A673 (cell line): ENCODE results near the gene MED14. TPM values are rescaled to one million over a fixed set of nuclear protein-coding genes. Genes with fewer than 3 reads are reported as not detected.

Experiments used
- BruUV-seq: library from RNA; stranded (reverse); fragments of 400-500 nt; replicated peaks from 2 replicates; lab custom pipeline; 2021; lab: Mats Ljungman, UMichigan
- CTCF ChIA-PET: fragments of 300-600 bp; sonication (Branson Sonifier 250); formaldehyde crosslinking; loops from one replicate; lab custom pipeline; 2022; ENCODE audit warnings: antibody characterized with exemption; lab: Charles Lee
- POLR2A ChIA-PET: fragments of 300-600 bp; sonication (Branson Sonifier 250); formaldehyde crosslinking; loops from one replicate; lab custom pipeline; 2022; ENCODE audit warnings: antibody characterized with exemption; ENCODE audit not compliant: low non-redundant PET; lab: Charles Lee
- DNase-seq: peaks from one replicate; pipeline ENCODE4 v3.0.0-alpha.2; 2015; ENCODE audit warnings: low spot score
- H3K27ac ChIP-seq: fragments of 200-600 bp; sonication (generic); 2 replicates; pipeline ENCODE4 v1.5.1; 2016; ENCODE audit warnings: mixed run types, low read depth, mild to moderate bottlenecking, mixed read lengths, antibody characterized with exemption, low read length; ENCODE audit not compliant: poor library complexity, severe bottlenecking
- H3K27me3 ChIP-seq: fragments of 200-600 bp; sonication (generic); replicated peaks from 2 replicates; pipeline ENCODE4 v1.6.1; 2017; ENCODE audit warnings: mixed run types, low read depth, mild to moderate bottlenecking, mixed read lengths, antibody characterized with exemption, low read length; ENCODE audit not compliant: insufficient read depth, poor library complexity
- H3K36me3 ChIP-seq: fragments of 200-600 bp; sonication (generic); 2 replicates; pipeline ENCODE4 v1.6.1; 2016; ENCODE audit warnings: mixed run types, mild to moderate bottlenecking, mixed read lengths, antibody characterized with exemption, low read length; ENCODE audit not compliant: insufficient read depth, poor library complexity, severe bottlenecking
- H3K4me1 ChIP-seq: fragments of 200-600 bp; sonication (generic); 2 replicates; pipeline ENCODE4 v1.6.1; 2017; ENCODE audit warnings: mixed run types, mild to moderate bottlenecking, mixed read lengths, antibody characterized with exemption, low read length; ENCODE audit not compliant: insufficient read depth, poor library complexity, severe bottlenecking
- H3K4me3 ChIP-seq: fragments of 200-600 bp; sonication (generic); 2 replicates; pipeline ENCODE4 v1.5.1; 2016; ENCODE audit warnings: low read depth, mixed run types, mild to moderate bottlenecking, mixed read lengths, low read length; ENCODE audit not compliant: poor library complexity, severe bottlenecking
- H3K9me3 ChIP-seq: fragments of 200-600 bp; sonication (generic); 2 replicates; pipeline ENCODE4 v1.6.1; 2016; ENCODE audit warnings: mixed run types, low read depth, mild to moderate bottlenecking, mixed read lengths, antibody characterized with exemption, low read length; ENCODE audit not compliant: poor library complexity, severe bottlenecking
- EZH2 ChIP-seq: fragments of 200-600 bp; sonication (generic); IDR thresholded peaks from 2 replicates; pipeline ENCODE4 v1.6.1; 2017; ENCODE audit warnings: borderline replicate concordance, low read depth, mild to moderate bottlenecking, mixed read lengths, antibody characterized with exemption, low read length; ENCODE audit not compliant: poor library complexity, severe bottlenecking
- intact Hi-C: fragments of 100-400 bp; cut with micrococcal nuclease; formaldehyde crosslinking; loops from one replicate; pipeline ENCODE4 v1.10.0; 2022; ENCODE audit not compliant: unreplicated experiment
- total RNA-seq: library from RNA; stranded (reverse); gene quantifications from 2 replicates; pipeline ENCODE4 v1.2.3, GENCODE V29; 2021
- TF ChIP-seq, protein P1 (sequence below): fragments of 300-800, 200-600 bp; sonication (generic); conservative IDR thresholded peaks from 2 replicates; pipeline ENCODE4 v1.5.1; 2017; ENCODE audit warnings: low read depth, mild to moderate bottlenecking, antibody characterized with exemption, low read length, moderate library complexity, mixed read lengths

MED14 gene
- total RNA-seq, 1 experiment from 2014 or later: 59.1 TPM

DNA sequence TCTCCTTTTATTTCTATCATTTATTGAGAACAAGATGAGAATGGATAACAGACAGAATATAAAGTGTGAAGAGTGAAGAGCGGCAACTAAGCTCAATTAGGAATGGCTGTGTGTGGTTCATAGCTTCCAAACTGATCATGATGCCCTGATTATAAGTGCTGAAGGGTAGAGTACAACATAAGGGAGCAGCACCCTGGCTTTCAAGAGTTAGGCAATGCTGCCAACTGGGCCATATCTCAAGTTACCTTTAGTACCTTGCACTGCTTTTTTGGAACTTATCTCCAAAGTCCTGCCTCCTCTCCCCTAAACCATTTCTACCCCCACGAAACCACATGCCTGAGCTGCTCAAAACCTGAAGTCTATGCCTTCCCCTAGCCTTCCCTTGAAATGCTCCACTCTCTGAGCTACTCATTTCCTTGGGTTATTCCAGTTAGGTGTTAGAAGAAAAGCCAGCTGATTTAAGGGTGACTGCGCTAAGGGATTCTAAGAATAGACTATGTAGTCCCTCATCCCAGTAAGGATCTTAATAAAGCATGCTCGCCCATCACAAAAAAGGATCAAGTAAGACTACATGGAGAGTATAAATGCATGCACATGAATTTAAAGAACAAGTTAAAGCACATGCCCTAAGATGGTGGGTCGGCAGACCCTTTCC is 29.6 kb downstream of the MED14 start:
- ChIA-PET POLR2A (no interaction called here), CTCF (no interaction called here)
- Histone ChIP-seq H3K4me1 (no peaks in the 10 kb centered on the region), H3K36me3 (peaks cover 22% of the 10 kb centered on the region), H3K27ac (no peak overlapping the region), H3K9me3 (no peaks in the 10 kb centered on the region), H3K27me3 (no peaks in the 10 kb centered on the region), H3K4me3 (no peak overlapping the region)
- no TSS peak for BruUV-seq
- DNase-seq: no peak
- TF ChIP-seq, protein P1, sequence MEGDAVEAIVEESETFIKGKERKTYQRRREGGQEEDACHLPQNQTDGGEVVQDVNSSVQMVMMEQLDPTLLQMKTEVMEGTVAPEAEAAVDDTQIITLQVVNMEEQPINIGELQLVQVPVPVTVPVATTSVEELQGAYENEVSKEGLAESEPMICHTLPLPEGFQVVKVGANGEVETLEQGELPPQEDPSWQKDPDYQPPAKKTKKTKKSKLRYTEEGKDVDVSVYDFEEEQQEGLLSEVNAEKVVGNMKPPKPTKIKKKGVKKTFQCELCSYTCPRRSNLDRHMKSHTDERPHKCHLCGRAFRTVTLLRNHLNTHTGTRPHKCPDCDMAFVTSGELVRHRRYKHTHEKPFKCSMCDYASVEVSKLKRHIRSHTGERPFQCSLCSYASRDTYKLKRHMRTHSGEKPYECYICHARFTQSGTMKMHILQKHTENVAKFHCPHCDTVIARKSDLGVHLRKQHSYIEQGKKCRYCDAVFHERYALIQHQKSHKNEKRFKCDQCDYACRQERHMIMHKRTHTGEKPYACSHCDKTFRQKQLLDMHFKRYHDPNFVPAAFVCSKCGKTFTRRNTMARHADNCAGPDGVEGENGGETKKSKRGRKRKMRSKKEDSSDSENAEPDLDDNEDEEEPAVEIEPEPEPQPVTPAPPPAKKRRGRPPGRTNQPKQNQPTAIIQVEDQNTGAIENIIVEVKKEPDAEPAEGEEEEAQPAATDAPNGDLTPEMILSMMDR: no peak
- no peak for TF ChIP-seq EZH2
- intact Hi-C loops: no loop called here

DNA sequence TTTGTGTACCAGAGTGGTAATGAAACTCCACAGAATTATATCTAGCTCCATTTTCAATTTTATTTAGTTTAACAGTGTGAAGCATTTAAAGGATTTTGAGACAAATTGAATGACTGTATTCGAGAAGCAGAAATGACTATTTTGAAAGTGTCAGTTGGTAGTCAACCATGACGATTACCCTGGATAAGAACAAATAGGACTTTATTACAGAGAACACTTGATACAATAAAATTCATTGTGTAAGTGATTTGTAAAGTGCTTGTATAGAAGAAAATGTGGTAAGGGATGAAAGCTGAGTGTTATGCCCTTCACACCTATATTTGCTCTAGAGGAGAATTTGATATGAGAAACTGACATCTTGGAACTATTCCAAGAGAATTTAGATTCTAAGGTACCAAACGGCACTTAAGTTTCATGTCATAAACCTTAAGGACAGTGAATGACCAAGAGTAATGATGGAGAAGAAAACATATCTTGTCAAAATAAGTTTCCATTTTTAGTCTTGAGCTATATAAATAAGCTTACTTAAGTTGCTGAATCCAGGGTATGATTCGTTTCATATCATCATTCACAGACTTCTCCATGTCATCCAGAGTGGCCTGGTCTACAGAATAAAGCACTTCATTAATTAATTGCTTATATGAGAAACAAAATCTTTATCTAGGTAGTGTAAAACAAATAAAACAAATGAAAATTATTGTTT is 34.6 kb downstream of the MED14 start:
- POLR2A ChIA-PET: no interaction called here
- TF ChIP-seq, protein P1: no peak
- TF ChIP-seq EZH2: no peak
- no peak overlapping the region for H3K4me3 ChIP-seq
- no peaks in the 10 kb centered on the region for H3K27me3 ChIP-seq
- H3K9me3 ChIP-seq: peaks cover 5% of the 10 kb centered on the region
- intact Hi-C loops: no loop called here
- H3K27ac ChIP-seq: no peak overlapping the region
- peaks cover 18% of the 10 kb centered on the region for H3K36me3 ChIP-seq
- DNase-seq: no peak
- no peaks in the 10 kb centered on the region for H3K4me1 ChIP-seq
- BruUV-seq: no TSS peak
- CTCF ChIA-PET: no interaction called here

DNA sequence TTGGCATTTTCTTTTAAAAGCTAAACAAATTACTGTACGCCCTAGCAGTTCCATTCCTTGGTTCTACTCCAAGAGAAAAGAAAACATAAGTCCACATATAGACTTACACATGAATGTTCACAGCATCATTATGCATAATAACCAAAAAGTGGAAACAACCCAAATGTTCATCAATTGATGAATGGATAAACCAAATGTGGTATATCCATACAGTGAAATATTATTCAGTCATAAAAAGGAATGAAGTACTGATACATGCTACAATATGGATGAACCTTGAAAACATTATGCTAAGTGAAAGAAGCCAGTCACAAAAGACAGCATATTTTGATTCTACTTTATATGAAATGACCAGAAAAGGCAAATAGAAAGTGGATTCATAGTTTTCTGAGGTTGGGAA is 36.5 kb downstream of the MED14 start:
- ChIA-PET CTCF (no interaction called here), POLR2A (no interaction called here)
- no peak for TF ChIP-seq EZH2
- TF ChIP-seq, protein P1: no peak
- H3K27ac ChIP-seq: no peak overlapping the region
- no peak overlapping the region for H3K4me3 ChIP-seq
- no peak for DNase-seq
- no peaks in the 10 kb centered on the region for H3K4me1 ChIP-seq
- H3K36me3 ChIP-seq: peaks cover 18% of the 10 kb centered on the region
- BruUV-seq: no TSS peak
- no peaks in the 10 kb centered on the region for H3K27me3 ChIP-seq
- intact Hi-C loops: no loop called here
- H3K9me3 ChIP-seq: peaks cover 5% of the 10 kb centered on the region
